A673 (cell line): ENCODE data around the gene OFD1. TPM values are rescaled to one million over a fixed set of nuclear protein-coding genes. Genes with fewer than 3 reads are reported as not detected.

Source experiments
- BruUV-seq: library from RNA; stranded (reverse); fragments of 400-500 nt; replicated peaks from 2 replicates; lab custom pipeline; 2021; lab: Mats Ljungman, UMichigan
- CTCF ChIA-PET: fragments of 300-600 bp; sonication (Branson Sonifier 250); formaldehyde crosslinking; loops from one replicate; lab custom pipeline; 2022; ENCODE audit warnings: antibody characterized with exemption; lab: Charles Lee
- POLR2A ChIA-PET: fragments of 300-600 bp; sonication (Branson Sonifier 250); formaldehyde crosslinking; loops from one replicate; lab custom pipeline; 2022; ENCODE audit warnings: antibody characterized with exemption; ENCODE audit not compliant: low non-redundant PET; lab: Charles Lee
- DNase-seq: peaks from one replicate; pipeline ENCODE4 v3.0.0-alpha.2; 2015; ENCODE audit warnings: low spot score
- H3K27ac ChIP-seq: fragments of 200-600 bp; sonication (generic); 2 replicates; pipeline ENCODE4 v1.5.1; 2016; ENCODE audit warnings: mixed run types, low read depth, mild to moderate bottlenecking, mixed read lengths, antibody characterized with exemption, low read length; ENCODE audit not compliant: poor library complexity, severe bottlenecking
- H3K27me3 ChIP-seq: fragments of 200-600 bp; sonication (generic); replicated peaks from 2 replicates; pipeline ENCODE4 v1.6.1; 2017; ENCODE audit warnings: mixed run types, low read depth, mild to moderate bottlenecking, mixed read lengths, antibody characterized with exemption, low read length; ENCODE audit not compliant: insufficient read depth, poor library complexity
- H3K36me3 ChIP-seq: fragments of 200-600 bp; sonication (generic); 2 replicates; pipeline ENCODE4 v1.6.1; 2016; ENCODE audit warnings: mixed run types, mild to moderate bottlenecking, mixed read lengths, antibody characterized with exemption, low read length; ENCODE audit not compliant: insufficient read depth, poor library complexity, severe bottlenecking
- H3K4me1 ChIP-seq: fragments of 200-600 bp; sonication (generic); 2 replicates; pipeline ENCODE4 v1.6.1; 2017; ENCODE audit warnings: mixed run types, mild to moderate bottlenecking, mixed read lengths, antibody characterized with exemption, low read length; ENCODE audit not compliant: insufficient read depth, poor library complexity, severe bottlenecking
- H3K4me3 ChIP-seq: fragments of 200-600 bp; sonication (generic); 2 replicates; pipeline ENCODE4 v1.5.1; 2016; ENCODE audit warnings: low read depth, mixed run types, mild to moderate bottlenecking, mixed read lengths, low read length; ENCODE audit not compliant: poor library complexity, severe bottlenecking
- H3K9me3 ChIP-seq: fragments of 200-600 bp; sonication (generic); 2 replicates; pipeline ENCODE4 v1.6.1; 2016; ENCODE audit warnings: mixed run types, low read depth, mild to moderate bottlenecking, mixed read lengths, antibody characterized with exemption, low read length; ENCODE audit not compliant: poor library complexity, severe bottlenecking
- CTCF ChIP-seq: fragments of 300-800, 200-600 bp; sonication (generic); conservative IDR thresholded peaks from 2 replicates; pipeline ENCODE4 v1.5.1; 2017; ENCODE audit warnings: low read depth, mild to moderate bottlenecking, antibody characterized with exemption, low read length, moderate library complexity, mixed read lengths
- EZH2 ChIP-seq: fragments of 200-600 bp; sonication (generic); IDR thresholded peaks from 2 replicates; pipeline ENCODE4 v1.6.1; 2017; ENCODE audit warnings: borderline replicate concordance, low read depth, mild to moderate bottlenecking, mixed read lengths, antibody characterized with exemption, low read length; ENCODE audit not compliant: poor library complexity, severe bottlenecking
- intact Hi-C: fragments of 100-400 bp; cut with micrococcal nuclease; formaldehyde crosslinking; loops from one replicate; pipeline ENCODE4 v1.10.0; 2022; ENCODE audit not compliant: unreplicated experiment
- total RNA-seq: library from RNA; stranded (reverse); gene quantifications from 2 replicates; pipeline ENCODE4 v1.2.3, GENCODE V29; 2021

OFD1 gene
- total RNA-seq, 1 experiment from 2014 or later, result 28.6 TPM

- Histone ChIP-seq H3K27me3 (no peaks in the 10 kb centered on the region), H3K27ac (no peak overlapping the region), H3K36me3 (peaks cover 21% of the 10 kb centered on the region), H3K9me3 (no peaks in the 10 kb centered on the region), H3K4me3 (no peak overlapping the region), H3K4me1 (no peaks in the 10 kb centered on the region)
- no TSS peak for BruUV-seq
- no peak for TF ChIP-seq CTCF
- POLR2A ChIA-PET, result no interaction called here
- intact Hi-C loops, result no loop called here
- CTCF ChIA-PET, result no interaction called here
- DNase-seq, result no peak
Measured at GRCh38 chrX:13716905-13717304, 17.6 kb upstream of the OFD1 start.

GRCh38 chrX:13717700-13718472 lies 16.7 kb upstream of the OFD1 start:
- no peak overlapping the region for H3K27ac ChIP-seq
- ChIA-PET POLR2A (no interaction called here), CTCF (no interaction called here)
- no peak for TF ChIP-seq CTCF
- TF ChIP-seq EZH2, result no peak
- no peak for DNase-seq
- no peaks in the 10 kb centered on the region for H3K27me3 ChIP-seq
- intact Hi-C loops, result no loop called here
- no TSS peak for BruUV-seq
- no peaks in the 10 kb centered on the region for H3K9me3 ChIP-seq
- H3K4me1 ChIP-seq, result no peaks in the 10 kb centered on the region
- H3K36me3 ChIP-seq, result peaks cover 21% of the 10 kb centered on the region
- H3K4me3 ChIP-seq, result no peak overlapping the region

- no peak overlapping the region for H3K4me3 ChIP-seq
- DNase-seq, result no peak
- POLR2A ChIA-PET, result no interaction called here
- TF ChIP-seq EZH2, result no peak
- no peak for TF ChIP-seq CTCF
- H3K27me3 ChIP-seq, result no peaks in the 10 kb centered on the region
- intact Hi-C loops, result no loop called here
- CTCF ChIA-PET, result no interaction called here
- no peaks in the 10 kb centered on the region for H3K4me1 ChIP-seq
- peaks cover 17% of the 10 kb centered on the region for H3K36me3 ChIP-seq
- no peaks in the 10 kb centered on the region for H3K9me3 ChIP-seq
- no TSS peak for BruUV-seq
- H3K27ac ChIP-seq, result no peak overlapping the region
Measured at GRCh38 chrX:13719192-13719856, 15.2 kb upstream of the OFD1 start.
